Loucy (cell line): Measurements from ENCODE around the gene KCNMA1.
A peak's percentile ranks its signal among the peaks of the same experiment; 100 is the strongest.

Experiments
- H2AFZ ChIP-seq: fragments of 200-600 bp; sonication (generic); 2 replicates; pipeline ENCODE4 v1.6.0; 2016; ENCODE audit warnings: antibody characterized with exemption, mild to moderate bottlenecking, low read length, moderate library complexity
- H3F3A ChIP-seq: fragments of 200-600 bp; 2 replicates; pipeline ENCODE4 v1.6.0; 2016; ENCODE audit warnings: antibody characterized with exemption, low read depth, mild to moderate bottlenecking
- H3K27me3 ChIP-seq: fragments of 200-600 bp; sonication (generic); 2 replicates; pipeline ENCODE4 v1.6.1; 2014; ENCODE audit warnings: low read length, mild to moderate bottlenecking; ENCODE audit not compliant: insufficient read depth, poor library complexity, severe bottlenecking
- H3K36me3 ChIP-seq: fragments of 200-600 bp; sonication (generic); 2 replicates; pipeline ENCODE4 v1.6.1; 2016; ENCODE audit warnings: low read length; ENCODE audit not compliant: insufficient read depth
- H3K4me1 ChIP-seq: fragments of 200-600 bp; sonication (generic); 2 replicates; pipeline ENCODE4 v1.5.1; 2014; ENCODE audit warnings: low read length, mild to moderate bottlenecking; ENCODE audit not compliant: insufficient read depth, poor library complexity, severe bottlenecking
- H3K4me2 ChIP-seq: fragments of 200-600 bp; sonication (generic); 2 replicates; pipeline ENCODE4 v1.6.0; 2014; ENCODE audit warnings: antibody characterized with exemption, low read length, low read depth, mild to moderate bottlenecking; ENCODE audit not compliant: poor library complexity, severe bottlenecking
- H3K4me3 ChIP-seq: fragments of 200-600 bp; sonication (generic); 2 replicates; pipeline ENCODE4 v1.5.1; 2014; ENCODE audit warnings: low read length, mild to moderate bottlenecking, mixed read lengths; ENCODE audit not compliant: poor library complexity, severe bottlenecking
- H3K79me2 ChIP-seq: fragments of 200-600 bp; sonication (generic); 2 replicates; pipeline ENCODE4 v1.6.1; 2014; ENCODE audit warnings: low read length; ENCODE audit not compliant: insufficient read depth
- H3K9ac ChIP-seq: fragments of 200-600 bp; sonication (generic); 2 replicates; pipeline ENCODE4 v1.6.0; 2014; ENCODE audit warnings: mild to moderate bottlenecking, low read depth, low read length, moderate library complexity; ENCODE audit not compliant: poor library complexity, severe bottlenecking
- H3K9me2 ChIP-seq: fragments of 200-600 bp; sonication (generic); replicated peaks from 2 replicates; pipeline ENCODE4 v1.6.1; 2016; ENCODE audit warnings: low read depth, low read length, mixed read lengths
- H3K9me3 ChIP-seq: fragments of 200-600 bp; sonication (generic); 2 replicates; pipeline ENCODE4 v1.6.1; 2014; ENCODE audit warnings: mild to moderate bottlenecking, antibody characterized with exemption, low read length, low read depth; ENCODE audit not compliant: insufficient read depth
- H4K20me1 ChIP-seq: fragments of 200-600 bp; sonication (generic); 2 replicates; pipeline ENCODE4 v1.6.0; 2014; ENCODE audit warnings: antibody characterized with exemption, low read length, mild to moderate bottlenecking; ENCODE audit not compliant: insufficient read depth, poor library complexity, severe bottlenecking
- CTCF ChIP-seq: fragments of 200-600 bp; sonication (generic); conservative IDR thresholded peaks from 2 replicates; pipeline ENCODE4 v1.5.1; 2014; ENCODE audit warnings: mild to moderate bottlenecking, antibody characterized with exemption, low read length
- EZH2phosphoT487 ChIP-seq: fragments of 200-600 bp; IDR thresholded peaks from 2 replicates; pipeline ENCODE4 v1.6.1; 2018; ENCODE audit warnings: antibody characterized with exemption, mild to moderate bottlenecking, moderate library complexity, borderline replicate concordance

KCNMA1 gene

GRCh38 chr10:77305650-77306632 is 331.7 kb downstream of the KCNMA1 start:
- Histone ChIP-seq H3K4me1 (peaks cover 19% of the 10 kb centered on the region), H3K9me2 (no peaks in the 10 kb centered on the region), H3K9ac (no peak overlapping the region), H3K27me3 (no peaks in the 10 kb centered on the region), H3F3A (no peaks in the 10 kb centered on the region), H4K20me1 (no peaks in the 10 kb centered on the region), H3K4me3 (no peak overlapping the region), H3K79me2 (no peaks in the 10 kb centered on the region), H2AFZ (no peak overlapping the region), H3K9me3 (peaks cover 9% of the 10 kb centered on the region; the same call in 1 of the 2 replicates), H3K36me3 (no peaks in the 10 kb centered on the region), H3K4me2 (peak overlapping the region; percentile 38)
- TF ChIP-seq CTCF (no peak), EZH2phosphoT487 (no peak)

GRCh38 chr10:77304192-77304591 is 333.4 kb downstream of the KCNMA1 start:
- Histone ChIP-seq H3K36me3 (no peaks in the 10 kb centered on the region), H3K4me1 (peaks cover 19% of the 10 kb centered on the region), H3K4me3 (no peak overlapping the region), H3K79me2 (no peaks in the 10 kb centered on the region), H3K9me2 (no peaks in the 10 kb centered on the region), H3K9me3 (peaks cover 9% of the 10 kb centered on the region; the same call in 1 of the 2 replicates), H2AFZ (no peak overlapping the region), H3F3A (no peaks in the 10 kb centered on the region), H3K27me3 (no peaks in the 10 kb centered on the region), H3K4me2 (no peak overlapping the region), H3K9ac (no peak overlapping the region), H4K20me1 (no peaks in the 10 kb centered on the region)
- TF ChIP-seq EZH2phosphoT487, result no peak
- TF ChIP-seq CTCF, result no peak

GRCh38 chr10:77301305-77301730 is 336.3 kb downstream of the KCNMA1 start:
- no peak overlapping the region for H3K9ac ChIP-seq
- H3K27me3 ChIP-seq, result no peaks in the 10 kb centered on the region
- H3K9me2 ChIP-seq, result no peaks in the 10 kb centered on the region
- no peaks in the 10 kb centered on the region for H3K36me3 ChIP-seq
- H2AFZ ChIP-seq, result no peak overlapping the region
- H3K79me2 ChIP-seq, result no peaks in the 10 kb centered on the region
- TF ChIP-seq CTCF (no peak), EZH2phosphoT487 (no peak)
- no peaks in the 10 kb centered on the region for H3F3A ChIP-seq
- H3K4me3 ChIP-seq, result no peak overlapping the region
- no peak overlapping the region for H3K4me2 ChIP-seq
- H4K20me1 ChIP-seq, result no peaks in the 10 kb centered on the region
- H3K9me3 ChIP-seq, result peaks cover 9% of the 10 kb centered on the region; the same call in 1 of the 2 replicates
- peaks cover 19% of the 10 kb centered on the region for H3K4me1 ChIP-seq
